Measurements from ENCODE around the gene DCAKD. TPM values are rescaled to one million over a fixed set of nuclear protein-coding genes. Genes with fewer than 3 reads are reported as not detected.

The DCAKD gene
- polyA plus RNA-seq, 1 donor from 2014 or later = 13.8 TPM

- Mint-ChIP-seq H3K27me3 (no peaks in the 10 kb centered on the region), H3K4me3 (peak overlapping the region; percentile 32 to 65 (median 44)), H3K27ac (peak overlapping the region in 2 of 3 donors; percentile 23 to 71), H3K4me1 (peaks cover 15 to 19% (median 17%) of the 10 kb centered on the region in 3 donors), H3K9me3 (no peaks in the 10 kb centered on the region), H3K36me3 (no peaks in the 10 kb centered on the region)
Measured at GRCh38 chr17:45048795-45049563, 2.5 kb downstream of the DCAKD start.

DNA sequence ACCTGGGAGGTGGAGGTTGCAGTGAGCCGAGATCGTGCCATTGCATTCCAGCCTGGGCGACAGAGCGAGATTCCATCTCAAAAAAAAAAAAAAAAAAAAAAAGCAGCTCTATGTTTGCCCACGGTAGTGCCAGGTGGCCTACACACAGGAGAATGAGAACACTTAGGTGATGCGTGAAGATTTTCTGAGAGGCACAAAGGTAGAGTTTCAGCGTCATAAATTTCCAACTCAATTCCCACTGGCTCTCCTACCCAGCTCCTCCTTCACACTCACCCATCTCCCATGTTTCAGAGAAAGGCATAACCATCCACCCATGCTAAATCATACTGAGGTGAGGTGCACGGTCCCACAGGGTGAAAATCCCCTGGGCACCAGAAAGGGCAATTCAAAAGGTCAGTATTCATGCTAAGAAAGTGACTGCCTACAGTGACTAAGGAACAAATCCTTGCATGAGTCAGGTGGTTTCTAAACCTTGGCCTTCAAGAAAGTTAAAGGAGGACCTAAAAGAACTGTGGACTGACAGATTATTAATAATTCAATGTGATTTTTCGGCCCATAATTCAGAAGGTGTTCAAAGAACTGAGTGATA lies 4.8 kb downstream of the DCAKD start:
- peaks cover 13 to 16% (median 15%) of the 10 kb centered on the region in 3 donors for H3K4me1 Mint-ChIP-seq
- H3K9me3 Mint-ChIP-seq = no peaks in the 10 kb centered on the region
- no peak overlapping the region for H3K27ac Mint-ChIP-seq
- no peaks in the 10 kb centered on the region for H3K36me3 Mint-ChIP-seq
- no peaks in the 10 kb centered on the region for H3K27me3 Mint-ChIP-seq
- peak overlapping the region in 1 of 4 donors; percentile 17 for H3K4me3 Mint-ChIP-seq

DNA sequence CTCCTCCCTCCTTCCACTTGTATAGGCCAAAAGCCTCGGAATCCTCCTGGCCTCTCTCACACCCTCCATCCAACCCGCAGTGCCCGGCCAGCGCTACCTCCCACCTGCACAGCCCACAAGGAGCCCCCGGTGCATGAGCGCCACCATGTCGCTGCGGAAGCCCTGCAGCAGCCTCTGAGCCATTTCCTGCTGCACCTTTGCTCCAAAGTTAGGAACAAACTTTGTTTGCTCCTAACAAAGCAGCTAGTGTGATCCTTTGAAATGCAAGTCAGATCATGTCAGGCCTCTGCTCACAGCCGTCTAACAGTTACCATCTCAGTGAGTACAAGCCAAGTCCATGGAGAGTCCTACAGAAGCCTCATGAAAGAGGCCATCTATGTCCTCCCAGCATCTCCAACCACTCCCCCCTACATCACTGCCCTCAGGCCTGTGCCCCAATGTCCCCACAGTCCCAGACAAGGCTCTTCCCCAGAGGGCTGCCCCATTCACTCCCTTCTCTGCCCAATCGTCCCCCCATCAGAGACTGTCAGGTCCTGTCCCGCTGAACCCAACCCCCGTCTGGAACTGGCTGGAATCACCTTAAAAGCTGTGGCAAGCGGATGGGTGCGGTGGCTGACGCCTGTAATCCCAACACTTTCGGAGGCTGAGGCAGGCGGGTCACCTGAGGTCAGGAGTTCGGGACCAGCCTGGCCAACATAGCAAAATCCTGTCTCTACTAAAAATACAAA lies 7.5 kb downstream of the DCAKD start:
- H3K27me3 Mint-ChIP-seq = no peaks in the 10 kb centered on the region

GRCh38 chr17:45042346-45043120 lies 8.9 kb downstream of the DCAKD start:
- Mint-ChIP-seq H3K36me3 (no peaks in the 10 kb centered on the region), H3K4me1 (peaks cover 8 to 18% (median 14%) of the 10 kb centered on the region in 3 donors), H3K27me3 (no peaks in the 10 kb centered on the region), H3K9me3 (no peaks in the 10 kb centered on the region), H3K27ac (no peak overlapping the region), H3K4me3 (peak overlapping the region in 2 of 4 donors; percentile 50 to 65)

More for the DNA sequence above, 7.5 kb downstream of the DCAKD start:
- no peaks in the 10 kb centered on the region for H3K9me3 Mint-ChIP-seq
- H3K36me3 Mint-ChIP-seq = no peaks in the 10 kb centered on the region
- no peak overlapping the region for H3K4me3 Mint-ChIP-seq
- no peak overlapping the region for H3K27ac Mint-ChIP-seq
- peaks cover 8 to 18% (median 10%) of the 10 kb centered on the region in 3 donors for H3K4me1 Mint-ChIP-seq

- no peak overlapping the region for H3K4me3 Mint-ChIP-seq
- H3K4me1 Mint-ChIP-seq = peaks cover 6 to 14% (median 12%) of the 10 kb centered on the region in 3 donors
- H3K36me3 Mint-ChIP-seq = peaks cover 1% of the 10 kb centered on the region
- no peaks in the 10 kb centered on the region for H3K27me3 Mint-ChIP-seq
- no peaks in the 10 kb centered on the region for H3K9me3 Mint-ChIP-seq
- H3K27ac Mint-ChIP-seq = no peak overlapping the region
Measured at GRCh38 chr17:45040459-45040858, 11.0 kb downstream of the DCAKD start.

DNA sequence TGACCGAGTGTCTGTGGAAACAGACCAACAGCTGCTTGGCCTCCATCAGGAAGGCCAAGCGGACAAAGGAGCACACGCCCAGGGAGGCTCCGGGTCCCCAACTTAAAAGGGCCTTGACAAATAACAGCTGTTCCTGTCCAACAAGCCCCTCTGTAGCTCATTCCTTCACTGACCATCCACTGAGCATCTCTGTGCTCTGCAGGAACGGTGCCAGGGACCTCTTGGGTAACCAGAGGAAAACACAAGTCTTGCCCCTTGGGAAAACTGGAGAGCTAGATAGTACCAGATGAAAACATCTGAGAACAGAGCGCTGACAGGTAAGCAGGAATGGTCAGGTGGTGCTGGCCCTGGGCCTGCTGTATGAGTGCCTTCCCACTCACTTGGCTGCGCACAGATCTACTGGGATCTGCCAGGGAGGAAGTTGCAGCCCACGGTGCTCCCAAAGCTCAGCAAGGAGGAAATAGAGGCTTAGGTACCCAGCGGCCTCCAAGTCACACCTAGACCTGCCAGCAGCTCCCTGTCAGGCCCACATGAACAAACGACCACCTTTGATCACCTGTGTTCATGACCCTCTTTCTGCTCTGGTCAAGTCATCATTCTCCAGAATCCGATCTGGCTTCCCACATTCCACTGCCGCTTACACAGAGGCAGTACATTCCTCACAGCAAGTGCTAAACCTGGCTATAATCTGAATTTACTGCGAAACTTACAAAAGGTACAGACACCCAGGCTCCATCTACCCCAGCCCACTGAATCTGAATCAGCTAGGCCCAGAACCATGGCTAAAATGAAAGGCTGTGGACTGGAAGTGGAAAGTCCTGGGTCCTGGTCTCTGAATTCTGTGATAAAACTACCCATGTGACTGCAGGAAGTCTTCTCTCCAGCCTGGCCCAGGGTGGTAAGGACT lies 12.5 kb downstream of the DCAKD start:
- H3K36me3 Mint-ChIP-seq = peaks cover 6% of the 10 kb centered on the region
- peaks cover 4 to 14% (median 12%) of the 10 kb centered on the region in 3 donors for H3K4me1 Mint-ChIP-seq
- peak overlapping the region in 1 of 4 donors; percentile 32 for H3K4me3 Mint-ChIP-seq
- H3K9me3 Mint-ChIP-seq = no peaks in the 10 kb centered on the region
- no peak overlapping the region for H3K27ac Mint-ChIP-seq
- no peaks in the 10 kb centered on the region for H3K27me3 Mint-ChIP-seq

DNA sequence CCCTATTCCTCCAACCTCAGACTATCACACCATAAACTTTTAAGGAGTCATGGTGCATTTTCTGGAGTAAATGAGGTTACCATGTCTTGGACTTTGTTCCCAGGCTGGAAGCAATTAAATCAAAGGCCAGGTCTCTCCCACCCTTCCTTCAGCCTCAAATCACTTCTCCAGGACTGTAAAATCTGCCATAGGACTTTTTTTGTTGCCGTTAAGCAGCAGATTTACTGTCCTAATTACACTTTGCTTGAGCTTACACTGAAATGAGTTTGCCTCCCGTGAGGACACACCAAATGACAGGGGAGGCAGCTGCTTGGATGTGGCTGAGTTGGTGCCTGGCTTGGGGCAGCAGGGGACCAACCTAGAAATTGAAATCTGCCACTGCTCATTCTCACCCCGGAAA lies 14.7 kb downstream of the DCAKD start:
- no peaks in the 10 kb centered on the region for H3K27me3 Mint-ChIP-seq
- peaks cover 6% of the 10 kb centered on the region for H3K36me3 Mint-ChIP-seq
- no peaks in the 10 kb centered on the region for H3K9me3 Mint-ChIP-seq
- H3K27ac Mint-ChIP-seq = no peak overlapping the region
- peaks cover 0 to 11% (median 8%) of the 10 kb centered on the region in 3 donors for H3K4me1 Mint-ChIP-seq
- H3K4me3 Mint-ChIP-seq = no peak overlapping the region

DNA sequence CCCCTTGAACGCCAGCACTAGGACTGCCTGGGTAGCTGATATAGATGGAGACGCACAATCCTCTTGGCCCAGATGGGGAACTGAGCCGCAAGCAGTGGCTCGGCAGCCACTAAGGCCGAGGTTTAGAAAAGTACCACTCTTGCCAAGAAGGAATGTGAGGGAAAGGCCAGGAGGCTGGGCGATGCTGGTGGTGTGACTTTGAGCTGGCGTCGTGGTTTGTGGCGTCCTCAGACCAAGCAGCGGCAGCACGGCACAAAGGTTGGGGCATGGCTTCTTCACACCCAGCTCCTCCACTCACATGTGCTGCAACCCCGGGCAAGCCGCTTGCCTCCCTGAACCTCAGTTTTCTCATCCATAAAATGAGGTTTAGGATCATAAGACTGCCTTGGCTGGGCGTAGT lies 15.6 kb downstream of the DCAKD start:
- Mint-ChIP-seq H3K36me3 (peaks cover 6% of the 10 kb centered on the region), H3K27ac (no peak overlapping the region), H3K27me3 (no peaks in the 10 kb centered on the region), H3K4me3 (no peak overlapping the region), H3K9me3 (no peaks in the 10 kb centered on the region), H3K4me1 (peaks cover 0 to 11% (median 8%) of the 10 kb centered on the region in 3 donors)

DNA sequence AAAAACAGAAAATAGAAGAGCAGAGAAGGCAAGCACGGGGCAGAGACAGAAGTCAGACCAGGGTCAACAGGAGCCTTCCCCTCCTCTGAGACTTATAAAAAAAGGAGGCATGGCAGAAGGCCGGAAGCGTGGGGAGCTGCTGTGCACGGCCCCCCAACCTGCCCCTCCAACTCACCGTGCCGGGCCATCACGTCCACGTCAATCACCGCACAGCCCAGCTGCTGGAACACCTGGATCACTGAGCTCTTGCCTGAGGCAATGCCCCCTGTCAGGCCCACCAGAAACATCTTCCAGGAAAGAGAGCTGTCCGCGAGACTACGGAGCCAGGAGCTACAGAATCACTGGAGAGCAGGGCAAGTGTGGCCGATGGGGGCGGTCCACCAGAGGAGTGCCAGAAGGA lies 16.8 kb downstream of the DCAKD start:
- Mint-ChIP-seq H3K4me3 (no peak overlapping the region), H3K9me3 (no peaks in the 10 kb centered on the region), H3K36me3 (peaks cover 6% of the 10 kb centered on the region), H3K27ac (no peak overlapping the region), H3K27me3 (no peaks in the 10 kb centered on the region), H3K4me1 (peaks cover 0 to 10% (median 7%) of the 10 kb centered on the region in 3 donors)

DNA sequence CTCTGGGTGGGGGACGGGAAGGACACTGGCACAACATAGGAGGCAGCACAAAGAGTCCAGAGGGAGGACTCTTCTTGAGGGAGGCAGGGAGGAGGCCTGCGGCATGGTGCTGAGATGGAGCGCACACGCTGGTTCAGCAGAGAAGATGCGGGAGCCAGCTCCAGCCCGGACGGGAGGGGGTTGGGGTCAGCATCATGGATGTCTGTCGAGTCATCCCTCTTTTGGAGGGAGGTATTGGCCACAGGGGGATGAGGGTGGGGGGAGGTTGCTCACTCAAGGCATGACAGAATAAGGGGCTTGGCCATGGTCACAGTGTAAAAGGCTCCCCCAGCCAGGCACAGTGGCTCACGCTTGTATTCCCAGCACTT lies 19.3 kb downstream of the DCAKD start:
- no peaks in the 10 kb centered on the region for H3K4me1 Mint-ChIP-seq
- no peaks in the 10 kb centered on the region for H3K9me3 Mint-ChIP-seq
- H3K36me3 Mint-ChIP-seq = peaks cover 5% of the 10 kb centered on the region
- no peaks in the 10 kb centered on the region for H3K27me3 Mint-ChIP-seq
- H3K27ac Mint-ChIP-seq = no peak overlapping the region
- H3K4me3 Mint-ChIP-seq = no peak overlapping the region

- no peak overlapping the region for H3K27ac Mint-ChIP-seq
- H3K9me3 Mint-ChIP-seq = no peaks in the 10 kb centered on the region
- H3K27me3 Mint-ChIP-seq = no peaks in the 10 kb centered on the region
- no peaks in the 10 kb centered on the region for H3K4me1 Mint-ChIP-seq
- H3K36me3 Mint-ChIP-seq = peaks cover 5% of the 10 kb centered on the region
- H3K4me3 Mint-ChIP-seq = no peak overlapping the region
Measured at GRCh38 chr17:45031231-45032173, 19.9 kb downstream of the DCAKD start.

GRCh38 chr17:45030733-45031132 lies 20.7 kb downstream of the DCAKD start:
- H3K27ac Mint-ChIP-seq = no peak overlapping the region
- no peaks in the 10 kb centered on the region for H3K27me3 Mint-ChIP-seq
- H3K36me3 Mint-ChIP-seq = peaks cover 5% of the 10 kb centered on the region
- no peaks in the 10 kb centered on the region for H3K9me3 Mint-ChIP-seq
- no peaks in the 10 kb centered on the region for H3K4me1 Mint-ChIP-seq
- no peak overlapping the region for H3K4me3 Mint-ChIP-seq

DNA sequence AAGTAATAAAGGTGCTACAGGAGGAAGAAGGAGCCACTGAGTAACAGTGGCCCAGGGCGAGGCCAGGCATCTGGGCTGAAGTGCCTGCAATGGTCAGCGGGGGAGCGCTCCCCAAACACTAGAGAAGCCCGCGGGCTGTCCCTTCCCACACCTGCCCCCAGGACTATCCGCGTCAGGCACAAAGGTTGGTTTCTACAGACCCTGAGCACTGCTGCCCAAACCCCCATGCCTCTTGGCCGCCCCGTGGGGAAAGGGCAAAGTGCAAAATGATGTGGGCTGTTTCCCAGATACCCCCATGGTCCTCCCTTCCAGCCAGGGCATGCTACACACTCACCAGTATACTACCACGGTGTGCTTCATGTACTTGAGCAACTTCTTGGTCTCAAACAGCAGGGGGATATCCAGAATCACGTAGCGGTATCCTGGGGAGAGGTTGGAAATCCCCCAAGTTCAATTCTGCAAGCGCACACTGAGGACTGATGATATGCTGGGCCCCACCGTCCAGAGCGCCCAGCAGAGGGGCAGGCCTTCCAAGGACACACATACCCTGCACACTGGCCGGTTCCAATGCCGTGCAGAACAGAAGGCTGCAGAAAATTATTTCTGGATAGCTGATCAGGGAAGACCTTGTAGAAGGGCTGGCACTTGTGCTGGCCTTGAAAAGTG lies 21.5 kb downstream of the DCAKD start:
- H3K9me3 Mint-ChIP-seq = no peaks in the 10 kb centered on the region
- H3K4me1 Mint-ChIP-seq = no peaks in the 10 kb centered on the region
- peaks cover 8% of the 10 kb centered on the region for H3K36me3 Mint-ChIP-seq
- no peak overlapping the region for H3K4me3 Mint-ChIP-seq
- no peak overlapping the region for H3K27ac Mint-ChIP-seq
- H3K27me3 Mint-ChIP-seq = no peaks in the 10 kb centered on the region
